ENCODE data around the gene HOXA10.

Gene HOXA10

DNA sequence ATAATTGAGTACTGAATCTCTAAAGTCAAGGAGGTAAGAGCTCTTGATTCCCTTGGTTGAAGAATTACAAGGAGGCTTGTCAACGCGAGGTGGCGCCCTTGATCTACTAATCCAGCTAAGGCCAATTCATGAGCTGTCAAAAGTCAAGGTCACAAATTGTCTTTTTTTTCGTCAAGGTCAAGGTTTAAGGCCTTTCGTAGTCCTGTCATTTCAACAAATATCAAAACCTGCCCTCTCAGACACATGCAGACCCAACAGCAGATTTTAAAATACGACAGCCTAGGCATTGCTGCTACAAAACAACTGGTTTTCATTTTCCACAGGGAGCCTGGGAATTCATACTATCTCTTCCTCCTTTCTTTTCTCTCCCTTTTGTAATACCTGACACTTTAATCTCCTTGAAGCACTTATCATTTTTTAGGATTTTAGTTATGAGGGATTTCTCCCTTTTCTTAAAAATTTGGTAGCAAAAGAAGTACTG lies 22.2 kb upstream of the HOXA10 start:
- TF ChIP-seq, protein P1, sequence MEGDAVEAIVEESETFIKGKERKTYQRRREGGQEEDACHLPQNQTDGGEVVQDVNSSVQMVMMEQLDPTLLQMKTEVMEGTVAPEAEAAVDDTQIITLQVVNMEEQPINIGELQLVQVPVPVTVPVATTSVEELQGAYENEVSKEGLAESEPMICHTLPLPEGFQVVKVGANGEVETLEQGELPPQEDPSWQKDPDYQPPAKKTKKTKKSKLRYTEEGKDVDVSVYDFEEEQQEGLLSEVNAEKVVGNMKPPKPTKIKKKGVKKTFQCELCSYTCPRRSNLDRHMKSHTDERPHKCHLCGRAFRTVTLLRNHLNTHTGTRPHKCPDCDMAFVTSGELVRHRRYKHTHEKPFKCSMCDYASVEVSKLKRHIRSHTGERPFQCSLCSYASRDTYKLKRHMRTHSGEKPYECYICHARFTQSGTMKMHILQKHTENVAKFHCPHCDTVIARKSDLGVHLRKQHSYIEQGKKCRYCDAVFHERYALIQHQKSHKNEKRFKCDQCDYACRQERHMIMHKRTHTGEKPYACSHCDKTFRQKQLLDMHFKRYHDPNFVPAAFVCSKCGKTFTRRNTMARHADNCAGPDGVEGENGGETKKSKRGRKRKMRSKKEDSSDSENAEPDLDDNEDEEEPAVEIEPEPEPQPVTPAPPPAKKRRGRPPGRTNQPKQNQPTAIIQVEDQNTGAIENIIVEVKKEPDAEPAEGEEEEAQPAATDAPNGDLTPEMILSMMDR (IDR thresholded peaks at IDR 0.05; ENCODE audit: control extremely low read depth, extremely low read depth, low read depth, missing control alignments), result peak; percentile 77
- DNase-seq (ENCODE audit: extremely low spot score), result peak; percentile 61
- ChIA-PET CTCF (interaction anchor here (0.6 to 4.9 kb wide), 57 partner anchors 8 to 1356 kb away, joined by 3 to 79 read pairs (median 4); partner anchors contain the start of genes EVX1, HOXA11, HOXA5 and HOXA9), POLR2A (no interaction called here)

GRCh38 chr7:27194686-27195379 lies 20.7 kb upstream of the HOXA10 start:
- POLR2A ChIA-PET, result no interaction called here
- TF ChIP-seq, protein P1 (IDR thresholded peaks at IDR 0.05; ENCODE audit: control extremely low read depth, extremely low read depth, low read depth, missing control alignments), result no peak
- CTCF ChIA-PET, result interaction anchor here (0.9 to 4.9 kb wide), 16 partner anchors 10 to 902 kb away, joined by 3 to 79 read pairs (median 8); partner anchors contain the start of gene HOXA11
- no peak for DNase-seq (ENCODE audit: extremely low spot score)

- TF ChIP-seq, protein P1 (IDR thresholded peaks at IDR 0.05; ENCODE audit: control extremely low read depth, extremely low read depth, low read depth, missing control alignments), result no peak
- ChIA-PET POLR2A (no interaction called here), CTCF (interaction anchor here (0.7 to 4.9 kb wide), 5 partner anchors 40 to 903 kb away, joined by 3 to 79 read pairs (median 26); no protein-coding TSS in a partner anchor)
- no peak for DNase-seq (ENCODE audit: extremely low spot score)
Observed at GRCh38 chr7:27194002-27194352, 19.9 kb upstream of the HOXA10 start.

DNA sequence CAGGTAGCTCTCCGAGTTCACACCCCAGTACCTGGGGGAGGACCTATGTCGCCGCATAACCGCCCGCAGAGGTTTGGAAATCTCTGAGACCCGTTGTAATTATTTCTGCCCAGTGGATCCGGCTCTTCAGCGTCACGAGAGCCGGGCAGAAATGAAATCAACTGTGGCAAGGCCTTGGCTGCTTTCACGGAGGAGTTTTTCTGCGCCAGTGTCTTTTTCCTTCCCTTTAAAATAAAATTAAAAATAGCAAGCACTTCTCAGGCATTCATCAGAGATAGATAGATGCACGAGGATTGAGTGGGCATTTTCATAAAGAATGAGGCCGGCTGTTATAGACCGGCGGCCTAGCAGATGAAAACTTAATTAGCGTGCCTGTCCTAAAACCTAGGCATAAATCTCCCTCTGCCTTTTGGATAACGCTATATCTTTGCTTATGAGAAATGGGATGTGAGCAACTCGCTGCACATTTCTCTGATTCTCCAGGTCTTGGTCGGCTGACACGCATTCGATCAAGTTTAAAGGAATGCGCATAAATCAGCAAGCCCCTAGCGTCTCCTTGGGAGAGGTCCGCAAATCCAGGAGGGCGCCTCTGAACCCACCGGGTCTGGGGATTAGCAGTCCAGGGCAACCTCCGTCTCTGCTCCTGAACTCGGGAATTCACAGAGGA lies 19.3 kb upstream of the HOXA10 start:
- DNase-seq (ENCODE audit: extremely low spot score), result no peak
- ChIA-PET CTCF (interaction anchor here (0.7 to 4.9 kb wide), 3 partner anchors 383 to 827 kb away, joined by 3 to 79 read pairs (median 37); no protein-coding TSS in a partner anchor), POLR2A (no interaction called here)
- TF ChIP-seq, protein P1 (IDR thresholded peaks at IDR 0.05; ENCODE audit: control extremely low read depth, extremely low read depth, low read depth, missing control alignments), result no peak

DNA sequence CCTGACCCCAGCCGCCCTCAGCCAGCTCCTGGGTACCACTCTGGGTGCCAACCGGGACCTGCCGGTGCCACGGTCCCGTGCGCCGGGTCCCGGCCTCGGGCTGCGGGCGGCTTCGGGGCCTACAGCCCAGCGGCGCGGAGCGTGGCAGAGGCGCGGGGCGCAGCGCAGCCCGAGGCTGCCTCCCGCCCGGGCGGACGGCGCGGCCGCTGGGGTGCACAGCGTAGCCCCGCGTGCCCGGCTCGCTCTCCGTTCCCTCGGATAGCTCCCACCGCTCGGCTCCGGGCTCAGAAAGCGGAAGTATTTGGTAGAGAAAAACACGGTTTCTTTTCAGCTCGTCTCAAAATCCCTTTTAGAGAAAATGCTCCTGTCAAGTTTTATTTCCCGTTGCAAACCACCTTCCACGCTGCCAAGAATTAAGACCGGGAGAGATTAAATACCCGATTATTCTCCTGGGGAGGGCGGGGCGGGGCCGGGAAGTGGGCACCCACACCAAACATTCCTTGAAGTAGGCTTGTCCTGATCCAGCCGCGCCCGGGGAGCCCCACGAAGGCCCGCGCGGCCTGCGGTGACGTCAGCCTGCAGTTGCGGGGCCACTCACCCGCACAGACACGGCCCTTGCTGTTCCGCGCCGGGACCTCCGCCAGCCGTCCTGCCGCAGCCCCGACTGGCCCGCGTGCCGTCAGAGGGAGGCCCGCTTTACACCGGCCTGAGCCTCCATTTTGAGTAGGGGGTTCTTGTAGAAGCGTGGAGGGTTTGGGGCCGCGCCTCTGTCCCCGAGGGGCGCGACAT lies 18.6 kb upstream of the HOXA10 start:
- DNase-seq (ENCODE audit: extremely low spot score), result no peak
- POLR2A ChIA-PET, result no interaction called here
- TF ChIP-seq, protein P1 (IDR thresholded peaks at IDR 0.05; ENCODE audit: control extremely low read depth, extremely low read depth, low read depth, missing control alignments), result no peak
- CTCF ChIA-PET, result interaction anchor here (2.4 to 4.9 kb wide), 2 partner anchors 727 to 828 kb away, joined by 8 to 79 read pairs; no protein-coding TSS in a partner anchor

Data from GM10248 (cell line).